SU-DHL-6 (cell line): Measurements from ENCODE around the gene NLN.

Source experiments
- H2AFZ ChIP-seq: fragments of 200-600 bp; sonication (generic); 2 replicates; pipeline ENCODE4 v1.6.1; 2014; ENCODE audit warnings: low read depth, mild to moderate bottlenecking, moderate library complexity, mixed read lengths, antibody characterized with exemption, low read length; ENCODE audit not compliant: severe bottlenecking
- H3F3A ChIP-seq: fragments of 200-600 bp; shearing (Covaris generic); 2 replicates; pipeline ENCODE4 v1.6.0; 2016; ENCODE audit warnings: antibody characterized with exemption, mild to moderate bottlenecking; ENCODE audit not compliant: insufficient read depth
- H3K27ac ChIP-seq: fragments of 200-600 bp; sonication (generic); 2 replicates; pipeline ENCODE4 v1.5.1; 2016; ENCODE audit warnings: low read depth, mild to moderate bottlenecking, low read length, moderate library complexity, mixed read lengths
- H3K27me3 ChIP-seq: fragments of 200-600 bp; sonication (generic), shearing (Covaris generic); 2 replicates; pipeline ENCODE4 v1.6.0; 2014; ENCODE audit warnings: mild to moderate bottlenecking, low read length
- H3K36me3 ChIP-seq: fragments of 200-600 bp; sonication (generic); 2 replicates; pipeline ENCODE4 v1.6.1; 2014; ENCODE audit warnings: mild to moderate bottlenecking, low read length, mixed read lengths
- H3K4me2 ChIP-seq: fragments of 300-600, 200-600 bp; shearing (Covaris generic), sonication (generic); 2 replicates; pipeline ENCODE4 v1.6.0; 2014; ENCODE audit warnings: low read length, low read depth, mild to moderate bottlenecking; ENCODE audit not compliant: poor library complexity, severe bottlenecking
- H3K4me3 ChIP-seq: fragments of 200-600 bp; sonication (generic); 2 replicates; pipeline ENCODE4 v1.5.1; 2014; ENCODE audit warnings: antibody characterized with exemption, low read length, mild to moderate bottlenecking, mixed read lengths; ENCODE audit not compliant: insufficient read depth, poor library complexity, severe bottlenecking
- H3K79me2 ChIP-seq: fragments of 200-600 bp; sonication (generic); 2 replicates; pipeline ENCODE4 v1.6.1; 2014; ENCODE audit warnings: mild to moderate bottlenecking, low read length, moderate library complexity; ENCODE audit not compliant: insufficient read depth
- H3K9ac ChIP-seq: fragments of 200-600 bp; sonication (generic); 2 replicates; pipeline ENCODE4 v1.7.0; 2014; ENCODE audit warnings: mild to moderate bottlenecking, low read length
- H3K9me2 ChIP-seq: fragments of 200-600 bp; sonication (generic); replicated peaks from 2 replicates; pipeline ENCODE4 v1.6.1; 2014; ENCODE audit warnings: low read length; ENCODE audit not compliant: insufficient read depth
- H3K9me3 ChIP-seq: fragments of 200-600 bp; sonication (generic); 2 replicates; pipeline ENCODE4 v1.6.1; 2014; ENCODE audit warnings: low read length, mixed read lengths; ENCODE audit not compliant: insufficient read depth
- H4K20me1 ChIP-seq: fragments of 200-600 bp; sonication (generic); 2 replicates; pipeline ENCODE4 v1.6.1; 2014; ENCODE audit warnings: low read depth, mild to moderate bottlenecking, antibody characterized with exemption, low read length, moderate library complexity, mixed read lengths
- CTCF ChIP-seq: fragments of 200-600 bp; sonication (generic); IDR thresholded peaks from one replicate; pipeline ENCODE4 v1.5.1; 2017; ENCODE audit warnings: antibody characterized with exemption, mild to moderate bottlenecking, low read length, moderate library complexity; ENCODE audit not compliant: insufficient read depth, poor library complexity, severe bottlenecking
- EZH2phosphoT487 ChIP-seq: fragments of 200-600 bp; sonication (generic), shearing (Covaris generic); conservative IDR thresholded peaks from 2 replicates; pipeline ENCODE4 v1.6.1; 2018; ENCODE audit warnings: mild to moderate bottlenecking, antibody characterized with exemption, low read length, moderate library complexity, mixed read lengths

The NLN gene

DNA sequence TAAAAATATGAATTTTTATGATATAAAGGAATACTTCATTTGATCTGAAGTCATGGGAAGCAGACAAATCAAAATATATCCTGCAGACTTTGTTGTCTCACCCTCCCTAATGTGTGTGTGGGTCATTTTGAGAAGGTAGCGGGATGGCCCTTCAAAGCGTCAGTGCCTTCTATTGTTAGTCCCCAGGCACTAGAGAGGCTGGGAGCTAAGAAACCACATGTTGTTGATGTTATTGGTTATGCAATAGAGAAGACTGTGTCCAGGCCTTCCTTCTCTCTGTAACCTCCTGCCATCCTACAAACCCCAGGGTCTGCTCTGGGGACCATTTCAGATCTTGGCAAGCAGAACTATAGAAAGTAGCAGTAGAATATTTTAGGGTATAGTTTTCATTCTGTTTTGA lies 94.7 kb downstream of the NLN start:
- H3K9me2 ChIP-seq, result no peaks in the 10 kb centered on the region
- no peak overlapping the region for H3K27ac ChIP-seq
- H3K9me3 ChIP-seq, result no peaks in the 10 kb centered on the region
- H3K27me3 ChIP-seq, result no peaks in the 10 kb centered on the region
- no peaks in the 10 kb centered on the region for H3K79me2 ChIP-seq
- no peak overlapping the region for H3K4me3 ChIP-seq
- no peaks in the 10 kb centered on the region for H3F3A ChIP-seq
- no peaks in the 10 kb centered on the region; the same call in 1 of the 2 replicates for H3K36me3 ChIP-seq
- H3K4me2 ChIP-seq, result no peak overlapping the region
- no peak overlapping the region for H3K9ac ChIP-seq
- H2AFZ ChIP-seq, result no peak overlapping the region
- H4K20me1 ChIP-seq, result no peaks in the 10 kb centered on the region
- TF ChIP-seq EZH2phosphoT487 (no peak), CTCF (no peak)

GRCh38 chr5:65817931-65818330 lies 95.9 kb downstream of the NLN start:
- H3K9me2 ChIP-seq, result no peaks in the 10 kb centered on the region
- no peaks in the 10 kb centered on the region for H3K79me2 ChIP-seq
- TF ChIP-seq EZH2phosphoT487, result no peak
- TF ChIP-seq CTCF, result no peak
- no peak overlapping the region for H3K27ac ChIP-seq
- H3K4me3 ChIP-seq, result no peak overlapping the region
- no peak overlapping the region for H2AFZ ChIP-seq
- H3K27me3 ChIP-seq, result no peaks in the 10 kb centered on the region
- no peaks in the 10 kb centered on the region for H3K9me3 ChIP-seq
- no peaks in the 10 kb centered on the region for H3F3A ChIP-seq
- H3K36me3 ChIP-seq, result no peaks in the 10 kb centered on the region
- H3K4me2 ChIP-seq, result no peak overlapping the region
- H4K20me1 ChIP-seq, result no peaks in the 10 kb centered on the region
- H3K9ac ChIP-seq, result no peak overlapping the region

DNA sequence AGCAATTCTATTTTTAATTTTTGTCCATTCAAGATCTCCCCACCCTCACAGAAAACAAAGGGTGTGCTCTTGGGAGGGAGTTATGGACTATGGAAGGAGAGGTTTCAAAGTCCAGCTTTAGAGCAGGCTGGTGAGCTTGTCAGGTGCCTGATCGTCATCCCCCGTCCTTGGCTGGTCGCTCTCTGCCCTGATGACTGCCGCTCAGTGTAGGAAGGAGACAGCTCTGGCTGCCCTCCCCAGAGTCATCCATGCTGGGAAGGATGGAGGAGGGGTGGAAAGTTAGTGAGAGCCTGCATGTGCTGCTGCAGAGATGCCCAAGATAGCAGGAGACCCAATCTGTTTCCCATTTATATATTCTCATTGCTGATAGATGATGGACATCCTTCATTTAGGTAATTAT lies 96.6 kb downstream of the NLN start:
- Histone ChIP-seq H3K79me2 (no peaks in the 10 kb centered on the region), H3K36me3 (no peaks in the 10 kb centered on the region), H3K9me2 (no peaks in the 10 kb centered on the region), H2AFZ (no peak overlapping the region), H3F3A (no peaks in the 10 kb centered on the region), H4K20me1 (no peaks in the 10 kb centered on the region), H3K27me3 (no peaks in the 10 kb centered on the region), H3K4me2 (no peak overlapping the region), H3K9ac (no peak overlapping the region), H3K9me3 (no peaks in the 10 kb centered on the region), H3K4me3 (no peak overlapping the region), H3K27ac (no peak overlapping the region)
- TF ChIP-seq EZH2phosphoT487 (no peak), CTCF (no peak)
